Measurements from ENCODE around the gene IFITM1. TPM values are rescaled to one million over a fixed set of nuclear protein-coding genes. Genes with fewer than 3 reads are reported as not detected.

Gene IFITM1
- total and polyA plus RNA-seq, 4 donors: 12.6 to 113 (median 66.7) TPM

DNA sequence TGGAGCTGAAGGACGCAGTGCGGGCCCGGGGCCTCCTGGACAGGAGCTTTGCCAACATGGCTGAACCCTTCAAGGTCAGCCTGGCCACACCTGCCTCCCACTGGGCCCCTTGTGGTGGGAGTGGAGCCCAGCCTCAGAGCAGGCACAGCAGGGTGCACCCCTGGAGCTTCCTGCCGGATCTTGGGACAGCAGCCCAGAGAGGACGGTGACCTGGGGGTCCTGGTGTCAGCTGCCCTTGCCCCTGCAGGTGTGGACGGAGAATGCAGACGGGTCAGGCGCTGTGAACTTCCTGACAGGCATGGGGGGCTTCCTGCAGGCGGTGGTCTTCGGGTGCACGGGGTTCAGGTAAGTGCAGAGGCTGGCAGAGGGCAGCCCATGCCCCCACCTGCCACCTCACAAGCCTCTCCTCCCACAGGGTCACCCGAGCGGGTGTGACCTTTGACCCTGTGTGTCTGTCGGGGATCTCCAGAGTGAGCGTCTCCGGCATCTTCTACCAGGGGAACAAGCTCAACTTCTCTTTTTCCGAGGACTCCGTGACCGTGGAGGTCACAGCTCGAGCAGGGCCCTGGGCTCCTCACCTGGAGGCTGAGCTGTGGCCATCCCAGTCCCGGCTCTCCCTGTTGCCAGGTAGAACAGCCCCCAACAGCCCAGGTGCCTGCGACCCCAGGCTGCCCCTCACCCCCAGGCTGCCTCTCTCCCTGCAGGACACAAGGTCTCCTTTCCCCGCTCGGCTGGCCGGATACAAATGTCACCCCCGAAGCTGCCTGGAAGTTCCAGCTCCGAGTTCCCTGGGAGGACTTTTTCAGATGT is 19.8 kb upstream of the IFITM1 start:
- TF ChIP-seq, protein P1, sequence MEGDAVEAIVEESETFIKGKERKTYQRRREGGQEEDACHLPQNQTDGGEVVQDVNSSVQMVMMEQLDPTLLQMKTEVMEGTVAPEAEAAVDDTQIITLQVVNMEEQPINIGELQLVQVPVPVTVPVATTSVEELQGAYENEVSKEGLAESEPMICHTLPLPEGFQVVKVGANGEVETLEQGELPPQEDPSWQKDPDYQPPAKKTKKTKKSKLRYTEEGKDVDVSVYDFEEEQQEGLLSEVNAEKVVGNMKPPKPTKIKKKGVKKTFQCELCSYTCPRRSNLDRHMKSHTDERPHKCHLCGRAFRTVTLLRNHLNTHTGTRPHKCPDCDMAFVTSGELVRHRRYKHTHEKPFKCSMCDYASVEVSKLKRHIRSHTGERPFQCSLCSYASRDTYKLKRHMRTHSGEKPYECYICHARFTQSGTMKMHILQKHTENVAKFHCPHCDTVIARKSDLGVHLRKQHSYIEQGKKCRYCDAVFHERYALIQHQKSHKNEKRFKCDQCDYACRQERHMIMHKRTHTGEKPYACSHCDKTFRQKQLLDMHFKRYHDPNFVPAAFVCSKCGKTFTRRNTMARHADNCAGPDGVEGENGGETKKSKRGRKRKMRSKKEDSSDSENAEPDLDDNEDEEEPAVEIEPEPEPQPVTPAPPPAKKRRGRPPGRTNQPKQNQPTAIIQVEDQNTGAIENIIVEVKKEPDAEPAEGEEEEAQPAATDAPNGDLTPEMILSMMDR (IDR thresholded peaks at IDR 0.05; ENCODE audit: low read depth, low read length, missing input control): no peak
- TF ChIP-seq NR2F2 (IDR thresholded peaks at IDR 0.05): no peak
- TF ChIP-seq GABPA (IDR thresholded peaks at IDR 0.05 in 1 of 2, conservative IDR thresholded peaks at IDR 0.05 in 1 of 2): no peak
- TF ChIP-seq RXRA (IDR thresholded peaks at IDR 0.05): no peak
- TF ChIP-seq JUND (IDR thresholded peaks at IDR 0.05): no peak
- no peak for TF ChIP-seq FOXA1 (IDR thresholded peaks at IDR 0.05)
- TF ChIP-seq, protein P2, sequence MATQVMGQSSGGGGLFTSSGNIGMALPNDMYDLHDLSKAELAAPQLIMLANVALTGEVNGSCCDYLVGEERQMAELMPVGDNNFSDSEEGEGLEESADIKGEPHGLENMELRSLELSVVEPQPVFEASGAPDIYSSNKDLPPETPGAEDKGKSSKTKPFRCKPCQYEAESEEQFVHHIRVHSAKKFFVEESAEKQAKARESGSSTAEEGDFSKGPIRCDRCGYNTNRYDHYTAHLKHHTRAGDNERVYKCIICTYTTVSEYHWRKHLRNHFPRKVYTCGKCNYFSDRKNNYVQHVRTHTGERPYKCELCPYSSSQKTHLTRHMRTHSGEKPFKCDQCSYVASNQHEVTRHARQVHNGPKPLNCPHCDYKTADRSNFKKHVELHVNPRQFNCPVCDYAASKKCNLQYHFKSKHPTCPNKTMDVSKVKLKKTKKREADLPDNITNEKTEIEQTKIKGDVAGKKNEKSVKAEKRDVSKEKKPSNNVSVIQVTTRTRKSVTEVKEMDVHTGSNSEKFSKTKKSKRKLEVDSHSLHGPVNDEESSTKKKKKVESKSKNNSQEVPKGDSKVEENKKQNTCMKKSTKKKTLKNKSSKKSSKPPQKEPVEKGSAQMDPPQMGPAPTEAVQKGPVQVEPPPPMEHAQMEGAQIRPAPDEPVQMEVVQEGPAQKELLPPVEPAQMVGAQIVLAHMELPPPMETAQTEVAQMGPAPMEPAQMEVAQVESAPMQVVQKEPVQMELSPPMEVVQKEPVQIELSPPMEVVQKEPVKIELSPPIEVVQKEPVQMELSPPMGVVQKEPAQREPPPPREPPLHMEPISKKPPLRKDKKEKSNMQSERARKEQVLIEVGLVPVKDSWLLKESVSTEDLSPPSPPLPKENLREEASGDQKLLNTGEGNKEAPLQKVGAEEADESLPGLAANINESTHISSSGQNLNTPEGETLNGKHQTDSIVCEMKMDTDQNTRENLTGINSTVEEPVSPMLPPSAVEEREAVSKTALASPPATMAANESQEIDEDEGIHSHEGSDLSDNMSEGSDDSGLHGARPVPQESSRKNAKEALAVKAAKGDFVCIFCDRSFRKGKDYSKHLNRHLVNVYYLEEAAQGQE (IDR thresholded peaks at IDR 0.05): no peak
- TF ChIP-seq RAD21 (IDR thresholded peaks at IDR 0.05): no peak
- TF ChIP-seq EGR1 (IDR thresholded peaks at IDR 0.05; ENCODE audit: low read depth in 2 of 2): no peak
- TF ChIP-seq YY1 (IDR thresholded peaks at IDR 0.05): no peak
- no peak for TF ChIP-seq FOXA2 (IDR thresholded peaks at IDR 0.05)
- no peak for TF ChIP-seq MAX (IDR thresholded peaks at IDR 0.05)
- TF ChIP-seq SP1 (IDR thresholded peaks at IDR 0.05): no peak
- Histone ChIP-seq H3K27ac (ENCODE audit: low read depth in 1 of 2, low read length in 2 of 2) (no peak overlapping the region), H3K9me3 (ENCODE audit: control insufficient read depth in 4 of 4, low read length in 3 of 4) (no peaks in the 10 kb centered on the region), H3K27me3 (ENCODE audit: control insufficient read depth in 4 of 4, insufficient read depth in 4 of 4, low read length in 3 of 4) (no peaks in the 10 kb centered on the region), H3K9ac (ENCODE audit: low read depth in 1 of 2, low read length in 2 of 2) (no peak overlapping the region), H3K4me3 (ENCODE audit: low read depth in 1 of 3, low read length in 3 of 3) (no peak overlapping the region), H3K36me3 (ENCODE audit: control insufficient read depth in 4 of 4, insufficient read depth in 3 of 4, low read depth in 1 of 4, low read length in 3 of 4) (peaks cover 0 to 2% (median 0%) of the 10 kb centered on the region in 4 donors), H3K4me1 (ENCODE audit: control insufficient read depth in 4 of 4, insufficient read depth in 4 of 4, low read length in 3 of 4) (peaks cover 0 to 7% (median 6%) of the 10 kb centered on the region in 4 donors)
- 91% methylated on average over 27 of the region's 27 CpGs for WGBS
- no peak for DNase-seq (ENCODE audit: low spot score)

GRCh38 chr11:294780-295179 is 19.1 kb upstream of the IFITM1 start:
- peaks cover 0 to 3% (median 2%) of the 10 kb centered on the region in 4 donors for H3K4me1 ChIP-seq (ENCODE audit: control insufficient read depth in 4 of 4, insufficient read depth in 4 of 4, low read length in 3 of 4)
- no peak overlapping the region for H3K4me3 ChIP-seq (ENCODE audit: low read depth in 1 of 3, low read length in 3 of 3)
- no peaks in the 10 kb centered on the region for H3K9me3 ChIP-seq (ENCODE audit: control insufficient read depth in 4 of 4, low read length in 3 of 4)
- H3K27me3 ChIP-seq (ENCODE audit: control insufficient read depth in 4 of 4, insufficient read depth in 4 of 4, low read length in 3 of 4): no peaks in the 10 kb centered on the region
- H3K9ac ChIP-seq (ENCODE audit: low read depth in 1 of 2, low read length in 2 of 2): no peak overlapping the region
- DNase-seq (ENCODE audit: low spot score): no peak
- TF ChIP-seq GABPA (IDR thresholded peaks at IDR 0.05 in 1 of 2, conservative IDR thresholded peaks at IDR 0.05 in 1 of 2) (no peak), JUND (IDR thresholded peaks at IDR 0.05) (no peak), YY1 (IDR thresholded peaks at IDR 0.05) (no peak), EGR1 (IDR thresholded peaks at IDR 0.05; ENCODE audit: low read depth in 2 of 2) (no peak), FOXA1 (IDR thresholded peaks at IDR 0.05) (no peak), RAD21 (IDR thresholded peaks at IDR 0.05) (no peak), MAX (IDR thresholded peaks at IDR 0.05) (no peak), RXRA (IDR thresholded peaks at IDR 0.05) (no peak), HNF4G (IDR thresholded peaks at IDR 0.05) (no peak), SP1 (IDR thresholded peaks at IDR 0.05) (no peak)
- TF ChIP-seq, protein P3, sequence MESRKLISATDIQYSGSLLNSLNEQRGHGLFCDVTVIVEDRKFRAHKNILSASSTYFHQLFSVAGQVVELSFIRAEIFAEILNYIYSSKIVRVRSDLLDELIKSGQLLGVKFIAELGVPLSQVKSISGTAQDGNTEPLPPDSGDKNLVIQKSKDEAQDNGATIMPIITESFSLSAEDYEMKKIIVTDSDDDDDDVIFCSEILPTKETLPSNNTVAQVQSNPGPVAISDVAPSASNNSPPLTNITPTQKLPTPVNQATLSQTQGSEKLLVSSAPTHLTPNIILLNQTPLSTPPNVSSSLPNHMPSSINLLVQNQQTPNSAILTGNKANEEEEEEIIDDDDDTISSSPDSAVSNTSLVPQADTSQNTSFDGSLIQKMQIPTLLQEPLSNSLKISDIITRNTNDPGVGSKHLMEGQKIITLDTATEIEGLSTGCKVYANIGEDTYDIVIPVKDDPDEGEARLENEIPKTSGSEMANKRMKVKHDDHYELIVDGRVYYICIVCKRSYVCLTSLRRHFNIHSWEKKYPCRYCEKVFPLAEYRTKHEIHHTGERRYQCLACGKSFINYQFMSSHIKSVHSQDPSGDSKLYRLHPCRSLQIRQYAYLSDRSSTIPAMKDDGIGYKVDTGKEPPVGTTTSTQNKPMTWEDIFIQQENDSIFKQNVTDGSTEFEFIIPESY (IDR thresholded peaks at IDR 0.05): no peak
- TF ChIP-seq, protein P2 (IDR thresholded peaks at IDR 0.05): no peak
- TF ChIP-seq, protein P4, sequence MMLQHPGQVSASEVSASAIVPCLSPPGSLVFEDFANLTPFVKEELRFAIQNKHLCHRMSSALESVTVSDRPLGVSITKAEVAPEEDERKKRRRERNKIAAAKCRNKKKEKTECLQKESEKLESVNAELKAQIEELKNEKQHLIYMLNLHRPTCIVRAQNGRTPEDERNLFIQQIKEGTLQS (IDR thresholded peaks at IDR 0.05): no peak
- H3K36me3 ChIP-seq (ENCODE audit: control insufficient read depth in 4 of 4, insufficient read depth in 3 of 4, low read depth in 1 of 4, low read length in 3 of 4): peaks cover 0 to 2% (median 0%) of the 10 kb centered on the region in 4 donors
- H3K27ac ChIP-seq (ENCODE audit: low read depth in 1 of 2, low read length in 2 of 2): no peak overlapping the region
- WGBS: 95% methylated on average over 16 of the region's 16 CpGs
